CD4-positive, alpha-beta T cell treated with Interleukin-4 for 1 hour (primary cell): ENCODE data around the gene CNOT2.

Experiments used
- DNase-seq, 2 donors: peaks; one replicate each; pipeline ENCODE4 v3.0.0-alpha.2; 2020 to 2022

CNOT2 gene

GRCh38 chr12:70307868-70308267 is 64.6 kb downstream of the CNOT2 start:
- DNase-seq: no peak

- no peak for DNase-seq
Measured at GRCh38 chr12:70309348-70309747, 66.1 kb downstream of the CNOT2 start.

- no peak for DNase-seq
Measured at GRCh38 chr12:70314145-70314544, 70.9 kb downstream of the CNOT2 start.

- DNase-seq: peak in 1 of 2 donors; percentile 20
Measured at GRCh38 chr12:70317781-70318180, 74.5 kb downstream of the CNOT2 start.

- DNase-seq: no peak
Measured at GRCh38 chr12:70319605-70320004, 76.4 kb downstream of the CNOT2 start.

GRCh38 chr12:70321191-70321590 is 78.0 kb downstream of the CNOT2 start:
- no peak for DNase-seq

GRCh38 chr12:70327541-70327940 is 84.3 kb downstream of the CNOT2 start:
- DNase-seq: no peak

GRCh38 chr12:70329728-70330127 is 86.5 kb downstream of the CNOT2 start:
- DNase-seq: no peak

- DNase-seq: no peak
Measured at GRCh38 chr12:70330158-70330557, 86.9 kb downstream of the CNOT2 start.

GRCh38 chr12:70332236-70332635 is 89.0 kb downstream of the CNOT2 start:
- no peak for DNase-seq

- no peak for DNase-seq
Measured at GRCh38 chr12:70334742-70335141, 91.5 kb downstream of the CNOT2 start.

- DNase-seq: no peak
Measured at GRCh38 chr12:70338531-70338930, 95.3 kb downstream of the CNOT2 start.

- DNase-seq: no peak
Measured at GRCh38 chr12:70351076-70351475, 107.8 kb downstream of the CNOT2 start.

GRCh38 chr12:70353780-70354660 is 110.8 kb downstream of the CNOT2 start:
- no peak for DNase-seq

GRCh38 chr12:70354787-70355186 is 111.6 kb downstream of the CNOT2 start:
- DNase-seq: no peak

GRCh38 chr12:70355972-70356371 is 112.7 kb downstream of the CNOT2 start:
- DNase-seq: no peak

- no peak for DNase-seq
Measured at GRCh38 chr12:70359458-70360197, 116.4 kb downstream of the CNOT2 start.

- no peak for DNase-seq
Measured at GRCh38 chr12:70360218-70360617, 117.0 kb downstream of the CNOT2 start.

- DNase-seq: no peak
Measured at GRCh38 chr12:70364695-70365397, 121.6 kb downstream of the CNOT2 start.

GRCh38 chr12:70365398-70365647 is 122.1 kb downstream of the CNOT2 start:
- DNase-seq: no peak

GRCh38 chr12:70365648-70366518 is 122.7 kb downstream of the CNOT2 start, which contains the start of gene KCNMB4:
TSS of gene KCNMB4 (plus strand) at chr12:70366290. CDS start at chr12:70366735, 445 bp downstream.
- peak; percentile 54 to 70 for DNase-seq

- peak; percentile 60 to 64 for DNase-seq
Measured at GRCh38 chr12:70366581-70367257, 123.5 kb downstream of the CNOT2 start.
